H9 (cell line): ENCODE results near the gene DAZAP1. TPM values are rescaled to one million over a fixed set of nuclear protein-coding genes. Genes with fewer than 3 reads are reported as not detected.
A peak's percentile ranks its signal among the peaks of the same experiment; 100 is the strongest.

ENCODE experiments used
- DNase-seq: peaks from one replicate; pipeline ENCODE4 v3.0.0-alpha.2; 2017
- H2AFZ ChIP-seq: one replicate; pipeline ENCODE4 v1.6.1; 2013; ENCODE audit warnings: mild to moderate bottlenecking, low read length, control low read depth, moderate library complexity
- H2AK5ac ChIP-seq: 2 replicates; pipeline ENCODE4 v1.6.1; 2013; ENCODE audit warnings: low read length, control low read depth, mixed read lengths; ENCODE audit not compliant: insufficient read length
- H2BK120ac ChIP-seq: one replicate; pipeline ENCODE4 v1.6.1; 2013; ENCODE audit warnings: low read depth, mild to moderate bottlenecking, low read length, control low read depth, inconsistent platforms; ENCODE audit not compliant: poor library complexity, severe bottlenecking
- H2BK12ac ChIP-seq: 2 replicates; pipeline ENCODE4 v1.6.1; 2013; ENCODE audit warnings: low read length, control low read depth, mixed read lengths, low read depth; ENCODE audit not compliant: insufficient read length
- H2BK15ac ChIP-seq: 2 replicates; pipeline ENCODE4 v1.6.1; 2013; ENCODE audit warnings: low read depth, low read length, control low read depth
- H2BK20ac ChIP-seq: one replicate; pipeline ENCODE4 v1.6.1; 2013; ENCODE audit warnings: low read depth, mild to moderate bottlenecking, low read length, control low read depth, inconsistent platforms; ENCODE audit not compliant: poor library complexity, severe bottlenecking
- H2BK5ac ChIP-seq: 2 replicates; pipeline ENCODE4 v1.6.1; 2013; ENCODE audit warnings: low read length, control low read depth, mixed read lengths; ENCODE audit not compliant: insufficient read length
- H3K14ac ChIP-seq: 2 replicates; pipeline ENCODE4 v1.6.1; 2013; ENCODE audit warnings: low read length, control low read depth; ENCODE audit not compliant: insufficient read depth
- H3K18ac ChIP-seq: 2 replicates; pipeline ENCODE4 v1.6.1; 2013; ENCODE audit warnings: low read depth, mild to moderate bottlenecking, mixed read lengths, low read length, control low read depth; ENCODE audit not compliant: insufficient read length
- H3K23ac ChIP-seq: 2 replicates; pipeline ENCODE4 v1.6.1; 2013; ENCODE audit warnings: low read length, control low read depth, mixed read lengths, low read depth; ENCODE audit not compliant: insufficient read length
- H3K23me2 ChIP-seq: 2 replicates; pipeline ENCODE4 v1.6.1; 2013; ENCODE audit warnings: low read depth, mild to moderate bottlenecking, mixed read lengths, low read length, control low read depth; ENCODE audit not compliant: insufficient read length, poor library complexity, severe bottlenecking
- H3K27ac ChIP-seq: 2 replicates; pipeline ENCODE4 v1.5.1; 2013; ENCODE audit warnings: low read length, control low read depth, mixed read lengths, low read depth; ENCODE audit not compliant: insufficient read length
- H3K27me3 ChIP-seq: 2 replicates; pipeline ENCODE4 v1.6.1; 2013; ENCODE audit warnings: low read length, control low read depth, inconsistent platforms; ENCODE audit not compliant: insufficient read depth
- H3K4ac ChIP-seq: 2 replicates; pipeline ENCODE4 v1.6.1; 2013; ENCODE audit warnings: low read depth, mild to moderate bottlenecking, control low read depth, inconsistent platforms, low read length, moderate library complexity
- H3K4me1 ChIP-seq: 2 replicates; pipeline ENCODE4 v1.6.1; 2013; ENCODE audit warnings: low read length, control low read depth, inconsistent platforms; ENCODE audit not compliant: insufficient read depth
- H3K4me2 ChIP-seq: 2 replicates; pipeline ENCODE4 v1.6.1; 2013; ENCODE audit warnings: low read length, control low read depth, mixed read lengths; ENCODE audit not compliant: insufficient read length, insufficient read depth
- H3K56ac ChIP-seq: 2 replicates; pipeline ENCODE4 v1.6.1; 2013; ENCODE audit warnings: low read depth, mild to moderate bottlenecking, mixed read lengths, low read length, control low read depth; ENCODE audit not compliant: insufficient read length
- H3K79me1 ChIP-seq: 2 replicates; pipeline ENCODE4 v1.6.1; 2013; ENCODE audit warnings: low read depth, mild to moderate bottlenecking, moderate library complexity, low read length, control low read depth, inconsistent platforms; ENCODE audit not compliant: insufficient read depth, poor library complexity, severe bottlenecking
- H3K79me2 ChIP-seq: 2 replicates; pipeline ENCODE4 v1.6.1; 2013; ENCODE audit warnings: low read length, control low read depth, inconsistent platforms; ENCODE audit not compliant: insufficient read depth
- H3K9ac ChIP-seq: 2 replicates; pipeline ENCODE4 v1.6.1; 2013; ENCODE audit warnings: low read length, control low read depth, mixed read lengths; ENCODE audit not compliant: insufficient read length; ENCODE audit errors: extremely low read depth
- H3K9me3 ChIP-seq: one replicate; pipeline ENCODE4 v1.6.1; 2013; ENCODE audit warnings: low read depth, low read length, inconsistent platforms; ENCODE audit not compliant: control insufficient read depth
- H3T11ph ChIP-seq: one replicate; pipeline ENCODE4 v1.6.1; 2013; ENCODE audit warnings: mild to moderate bottlenecking, low read length, control low read depth, inconsistent platforms
- H4K20me1 ChIP-seq: one replicate; pipeline ENCODE4 v1.6.1; 2013; ENCODE audit not compliant: control insufficient read depth, insufficient read length, insufficient read depth
- H4K5ac ChIP-seq: 2 replicates; pipeline ENCODE4 v1.6.1; 2013; ENCODE audit warnings: low read depth, mild to moderate bottlenecking, mixed read lengths, low read length, control low read depth; ENCODE audit not compliant: insufficient read length
- H4K8ac ChIP-seq: replicated peaks from 2 replicates; pipeline ENCODE4 v1.6.1; 2013; ENCODE audit warnings: low read length, control low read depth, mixed read lengths, low read depth; ENCODE audit not compliant: insufficient read length
- H4K91ac ChIP-seq: 2 replicates; pipeline ENCODE4 v1.6.1; 2013; ENCODE audit warnings: low read depth, mild to moderate bottlenecking, moderate library complexity, mixed read lengths, low read length, control low read depth; ENCODE audit not compliant: insufficient read length
- H3K27ac Mint-ChIP-seq, 3 experiments: 2 replicates in 2 of 3; 3 replicates in 1 of 3; pipeline ENCODE4 v1.8.0; 2020 to 2021; ENCODE audit warnings: mixed read lengths in 3 of 3, mild to moderate bottlenecking in 1 of 3, moderate library complexity in 1 of 3
- H3K27me3 Mint-ChIP-seq: 2 replicates; pipeline ENCODE4 v1.8.0; 2021; ENCODE audit warnings: low read depth, mild to moderate bottlenecking, moderate library complexity, mixed read lengths
- H3K36me3 Mint-ChIP-seq, 3 experiments: 2 replicates in 2 of 3; 3 replicates in 1 of 3; pipeline ENCODE4 v1.8.0; 2020 to 2021; ENCODE audit warnings: low read depth in 3 of 3, mixed read lengths in 3 of 3; ENCODE audit not compliant: insufficient read depth in 1 of 3
- H3K4me1 Mint-ChIP-seq, 2 experiments: 2 replicates each; pipeline ENCODE4 v1.8.0; 2020; ENCODE audit warnings: mixed read lengths in 2 of 2
- H3K4me3 Mint-ChIP-seq, 2 experiments: 2 replicates in 1 of 2; 3 replicates in 1 of 2; pipeline ENCODE4 v1.8.0; 2020 to 2021; ENCODE audit warnings: mild to moderate bottlenecking in 2 of 2, mixed read lengths in 2 of 2, moderate library complexity in 1 of 2
- H3K9me3 Mint-ChIP-seq, 2 experiments: 2 replicates in 1 of 2; 3 replicates in 1 of 2; pipeline ENCODE4 v1.8.0; 2020; ENCODE audit warnings: mild to moderate bottlenecking in 2 of 2, mixed read lengths in 2 of 2, moderate library complexity in 1 of 2
- CTCF ChIP-seq: fragments of 200-600 bp; sonication (generic); conservative IDR thresholded peaks from 3 replicates; pipeline ENCODE4 v1.8.0; 2021; ENCODE audit warnings: antibody characterized with exemption, mild to moderate bottlenecking
- WGBS: extraction: QIAGEN DNeasy Blood & Tissue Kit; methylation state at CpG from one replicate; pipeline ENCODE4 v1.1.7; 2013; ENCODE audit warnings: missing lambda C conversion rate, low lambda C conversion rate, mixed read lengths; ENCODE audit not compliant: insufficient read length; ENCODE audit errors: extremely low coverage; 5-methylcytosine and 5-hydroxymethylcytosine counted together
- total RNA-seq: library from RNA; stranded (reverse); gene quantifications from 2 replicates; pipeline ENCODE4 v1.2.1, GENCODE V29; 2021

DAZAP1 gene
- total RNA-seq, 1 experiment from 2014 or later: 265 TPM

GRCh38 chr19:1389033-1389940 is 18.1 kb upstream of the DAZAP1 start:
- Histone ChIP-seq H3K79me2 (peaks cover 3% of the 10 kb centered on the region; the same call in 1 of the 2 replicates), H2BK12ac (no peak overlapping the region), H4K5ac (no peak overlapping the region), H3K18ac (no peak overlapping the region), H3K4me1 (no peaks in the 10 kb centered on the region), H3T11ph (no peak overlapping the region), H2AFZ (no peak overlapping the region), H2BK15ac (no peak overlapping the region), H2BK120ac (no peak overlapping the region), H2AK5ac (no peak overlapping the region), H3K23me2 (peaks cover 3% of the 10 kb centered on the region), H3K23ac (no peak overlapping the region), H3K4ac (no peak overlapping the region), H3K9me3 (no peaks in the 10 kb centered on the region), H3K9ac (no peak overlapping the region), H3K56ac (no peak overlapping the region), H3K4me2 (no peak overlapping the region), H4K91ac (no peak overlapping the region), H2BK20ac (no peak overlapping the region), H4K8ac (no peak overlapping the region), H3K79me1 (peaks cover 3% of the 10 kb centered on the region), H4K20me1 (no peaks in the 10 kb centered on the region), H2BK5ac (no peak overlapping the region), H3K27me3 (no peaks in the 10 kb centered on the region), H3K27ac (no peak overlapping the region), H3K14ac (no peak overlapping the region)
- no peaks in the 10 kb centered on the region for H3K9me3 Mint-ChIP-seq
- no peaks in the 10 kb centered on the region for H3K27me3 Mint-ChIP-seq
- DNase-seq: no peak
- no CpG with 5 or more reads among the region's 39 CpGs for WGBS
- H3K4me3 Mint-ChIP-seq: peak overlapping the region in 1 of 2 experiments; percentile 32; a peak in 2 of 5 replicates
- H3K27ac Mint-ChIP-seq: no peak overlapping the region
- peaks cover 5 to 7% of the 10 kb centered on the region in 2 experiments; a peak in 3 of 4 replicates for H3K4me1 Mint-ChIP-seq
- H3K36me3 Mint-ChIP-seq: peaks cover 17 to 40% (median 36%) of the 10 kb centered on the region in 3 experiments; a peak in 6 of 7 replicates
- no peak for TF ChIP-seq CTCF
